ENCODE data around the gene KRTAP20-2. TPM values are rescaled to one million over a fixed set of nuclear protein-coding genes. Genes with fewer than 3 reads are reported as not detected.

KRTAP20-2 gene
- total and polyA plus RNA-seq, 2 of the 8 experiments (the other 6 are each of a cell fraction or from before 2014, with no cell fraction given) = not detected

GRCh38 chr21:30628109-30628508 is 6.9 kb upstream of the KRTAP20-2 start:
- Histone ChIP-seq H3K79me2 (ENCODE audit: control insufficient read depth in 1 of 2, insufficient read depth in 2 of 2, low read length in 2 of 2) (no peaks in the 10 kb centered on the region), H3K9me3 (ENCODE audit: insufficient read depth in 2 of 2, low read depth in 1 of 2, low read length in 1 of 2) (peaks cover 7% of the 10 kb centered on the region in 2 experiments), H3K4ac (replicated peaks; ENCODE audit: insufficient read length, low read depth, low read length) (no peak overlapping the region), H4K91ac (replicated peaks; ENCODE audit: insufficient read length, low read length) (no peak overlapping the region), H3K79me1 (ENCODE audit: low read depth, low read length) (no peaks in the 10 kb centered on the region), H4K5ac (ENCODE audit: insufficient read length, low read depth, low read length) (no peak overlapping the region), H3K56ac (replicated peaks; ENCODE audit: insufficient read length, low read depth, low read length) (no peak overlapping the region), H2BK5ac (ENCODE audit: low read depth, low read length) (no peak overlapping the region), H2BK20ac (ENCODE audit: low read length) (no peak overlapping the region), H2BK15ac (ENCODE audit: low read length) (no peak overlapping the region), H4K20me1 (replicated peaks in 1 of 2; ENCODE audit: control insufficient read depth in 1 of 2, insufficient read depth in 2 of 2, low read length in 2 of 2) (no peaks in the 10 kb centered on the region), H3K27me3 (replicated peaks in 1 of 4; ENCODE audit: control insufficient read depth in 3 of 4, extremely low read depth in 1 of 4, insufficient read depth in 3 of 4, low read length in 3 of 4) (peaks cover 0 to 1% (median 0%) of the 10 kb centered on the region in 4 experiments; a peak in 1 of 7 replicates), H3K4me2 (ENCODE audit: insufficient read depth in 1 of 2, low read depth in 2 of 2, low read length in 2 of 2) (no peak overlapping the region), H3K4me3 (ENCODE audit: extremely low read depth in 1 of 4, insufficient read depth in 2 of 4, low read depth in 3 of 4, low read length in 4 of 4) (no peak overlapping the region), H3K27ac (ENCODE audit: low read depth, low read length) (no peak overlapping the region), H2BK12ac (ENCODE audit: low read depth, low read length) (no peak overlapping the region), H4K8ac (ENCODE audit: extremely low read depth, insufficient read depth, low read length) (no peak overlapping the region), H2AK5ac (ENCODE audit: low read depth, low read length) (no peak overlapping the region), H3K36me3 (ENCODE audit: control insufficient read depth in 2 of 4, insufficient read depth in 4 of 4, low read length in 3 of 4) (no peaks in the 10 kb centered on the region), H3K23ac (ENCODE audit: insufficient read length) (no peak overlapping the region), H3K9ac (replicated peaks in 1 of 4; ENCODE audit: extremely low read depth in 1 of 4, low read depth in 3 of 4, low read length in 3 of 4) (no peak overlapping the region), H2AFZ (ENCODE audit: low read length) (no peak overlapping the region), H3K14ac (ENCODE audit: insufficient read length) (no peak overlapping the region), H3K23me2 (ENCODE audit: low read depth, low read length) (no peaks in the 10 kb centered on the region), H3K18ac (ENCODE audit: extremely low read depth, low read length) (no peak overlapping the region), H3K4me1 (replicated peaks in 1 of 4; ENCODE audit: control insufficient read depth in 3 of 4, insufficient read depth in 4 of 4, low read length in 3 of 4) (peaks cover 0 to 2% (median 0%) of the 10 kb centered on the region in 4 experiments; a peak in 2 of 7 replicates), H2BK120ac (replicated peaks; ENCODE audit: low read depth, low read length) (no peak overlapping the region)
- DNase-seq (ENCODE audit: low read depth in 1 of 2, low spot score in 2 of 2) = no peak
- POLR2A ChIA-PET (ENCODE audit: partially characterized antibody) = no interaction called here
- no peak for FAIRE-seq
- CTCF ChIA-PET (ENCODE audit: partially characterized antibody) = no interaction called here
- 90% methylated on average over 4 of the region's 4 CpGs; no CpG with 5 or more reads in 1 of the 2 experiments for WGBS, 2 experiments (ENCODE audit: extremely low coverage in 1 of 2, insufficient coverage in 1 of 2, insufficient read length in 1 of 2, insufficient replicate concordance in 2 of 2, low coverage in 1 of 2, low lambda C conversion rate in 2 of 2, missing lambda C conversion rate in 1 of 2)
- no peak for TF ChIP-seq CHD2 (IDR thresholded peaks at IDR 0.05; ENCODE audit: low read length)
- no peak for TF ChIP-seq POU5F1 (IDR thresholded peaks at IDR 0.05; ENCODE audit: low read depth, low read length)
- no peak for TF ChIP-seq KDM1A (IDR thresholded peaks at IDR 0.05; ENCODE audit: borderline replicate concordance, low read length)
- TF ChIP-seq HDAC2 (IDR thresholded peaks at IDR 0.05; ENCODE audit: borderline replicate concordance in 1 of 2, low read depth in 2 of 2, low read length in 2 of 2) = no peak
- no peak for TF ChIP-seq EZH2 (IDR thresholded peaks at IDR 0.05; ENCODE audit: low read depth, low read length, severe bottlenecking)
